ENCODE results near the gene XPO4.

DNA sequence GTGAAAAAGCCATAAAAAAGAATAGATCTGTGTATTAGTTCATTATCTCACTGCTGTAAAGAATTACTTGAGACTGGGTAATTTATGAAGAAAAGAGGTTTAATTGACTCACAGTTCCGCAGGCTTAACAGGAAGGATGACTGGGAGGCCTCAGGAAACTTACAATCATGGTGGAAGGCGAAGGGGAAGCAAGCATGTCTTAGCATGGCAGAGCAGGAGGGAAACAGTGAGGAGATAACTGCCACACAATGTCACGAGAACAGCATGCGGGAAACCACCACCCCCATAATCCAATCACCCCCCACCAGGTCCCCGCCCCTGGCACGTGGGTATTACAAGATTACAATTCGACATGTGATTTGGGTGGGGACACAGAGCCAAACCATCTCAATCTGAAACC, 89.7 kb downstream of the XPO4 start:
- TF ChIP-seq CTCF (IDR thresholded peaks at IDR 0.05): no peak
- TF ChIP-seq POLR2A (IDR thresholded peaks at IDR 0.05): no peak
